GM18517 (cell line): Measurements from ENCODE around the gene CBL.
A peak's percentile ranks its signal among the peaks of the same experiment; 100 is the strongest.

ENCODE experiments used
- ATAC-seq: cut with Tn5 transposase; IDR thresholded peaks from one replicate; pipeline ENCODE4 v1.9.1; 2021; ENCODE audit warnings: mild to moderate bottlenecking, moderate library complexity; ENCODE audit not compliant: unreplicated experiment

CBL gene

GRCh38 chr11:119324189-119324588 is 118.0 kb downstream of the CBL start:
- ATAC-seq, result no peak

GRCh38 chr11:119329320-119329719 is 123.2 kb downstream of the CBL start:
- no peak for ATAC-seq

- ATAC-seq, result no peak
Measured at GRCh38 chr11:119330237-119330636, 124.1 kb downstream of the CBL start.

DNA sequence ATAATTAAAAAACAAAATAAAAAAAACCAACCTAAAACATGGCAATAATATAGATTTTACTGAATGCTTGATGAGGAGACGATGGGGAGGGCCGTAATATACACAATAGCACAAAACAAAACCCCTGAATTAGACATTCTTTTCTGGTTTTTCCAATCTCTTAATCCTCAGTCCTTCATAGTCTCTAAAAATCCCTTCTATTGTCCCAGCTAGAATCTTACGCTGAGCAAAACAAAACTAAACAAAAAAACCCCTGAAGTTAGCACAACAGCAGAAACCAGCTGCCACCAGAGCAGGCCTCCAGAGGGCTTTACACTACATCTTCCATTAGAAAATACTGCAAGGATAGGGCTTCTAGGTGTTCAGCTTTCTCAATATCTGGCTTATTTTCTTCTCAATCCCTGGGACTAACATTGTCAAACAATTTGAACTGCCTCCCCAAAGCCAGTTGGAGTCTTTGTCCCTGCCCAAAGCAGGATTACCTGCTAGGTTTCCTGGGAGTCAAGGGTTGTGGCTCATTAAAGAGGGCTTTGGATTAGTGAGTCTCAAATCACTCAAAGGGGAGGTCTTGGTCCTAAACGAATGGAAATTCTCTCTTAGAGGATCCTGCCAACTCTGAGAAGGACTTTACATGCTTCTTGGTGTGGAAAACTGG is 126.1 kb downstream of the CBL start:
- no peak for ATAC-seq

DNA sequence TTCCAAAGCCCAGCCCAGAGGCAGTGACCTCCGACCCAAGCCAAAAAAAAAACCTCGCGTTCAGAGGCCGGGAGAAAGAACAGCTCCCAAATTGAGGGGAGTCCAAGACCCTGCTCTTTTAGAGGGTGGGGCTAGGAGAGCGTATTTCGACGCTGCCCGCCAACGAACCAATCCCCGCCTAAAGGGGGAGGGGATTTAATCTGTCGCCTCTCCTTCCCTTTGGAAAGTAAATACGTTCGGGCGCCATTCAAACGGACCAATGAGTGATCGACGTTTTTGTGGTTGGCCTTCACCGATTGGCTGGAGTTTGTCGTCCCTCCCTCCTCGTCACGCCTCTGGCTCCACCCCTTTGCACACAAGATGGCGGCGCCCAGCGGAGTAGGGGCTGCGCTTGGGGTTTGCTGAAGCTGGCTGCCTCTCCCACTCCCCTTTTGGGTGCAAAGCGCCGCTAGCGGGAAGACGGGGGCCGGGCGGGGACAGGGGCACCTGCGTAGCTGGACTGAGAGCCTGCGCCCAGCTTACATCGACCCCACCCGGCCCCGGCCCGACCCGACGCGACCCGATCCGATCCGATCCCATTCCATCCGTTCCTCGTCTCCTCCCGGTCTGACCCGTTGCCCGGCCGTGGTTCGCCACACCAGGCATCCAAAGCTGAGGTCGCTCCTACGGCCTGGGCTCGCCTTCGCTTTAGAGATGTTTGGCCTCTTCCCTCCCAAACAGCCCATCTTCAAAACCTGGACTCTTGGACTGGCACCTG is 128.2 kb downstream of the CBL start, which contains the start of gene RNF26:
Gene RNF26 (plus strand): TSS at position 354 of the 757 bp plus-strand sequence. CDS start 596 bp downstream, outside the sequence.
- ATAC-seq, result peak; percentile 94

- no peak for ATAC-seq
Measured at GRCh38 chr11:119335091-119335654, 129.0 kb downstream of the CBL start.

DNA sequence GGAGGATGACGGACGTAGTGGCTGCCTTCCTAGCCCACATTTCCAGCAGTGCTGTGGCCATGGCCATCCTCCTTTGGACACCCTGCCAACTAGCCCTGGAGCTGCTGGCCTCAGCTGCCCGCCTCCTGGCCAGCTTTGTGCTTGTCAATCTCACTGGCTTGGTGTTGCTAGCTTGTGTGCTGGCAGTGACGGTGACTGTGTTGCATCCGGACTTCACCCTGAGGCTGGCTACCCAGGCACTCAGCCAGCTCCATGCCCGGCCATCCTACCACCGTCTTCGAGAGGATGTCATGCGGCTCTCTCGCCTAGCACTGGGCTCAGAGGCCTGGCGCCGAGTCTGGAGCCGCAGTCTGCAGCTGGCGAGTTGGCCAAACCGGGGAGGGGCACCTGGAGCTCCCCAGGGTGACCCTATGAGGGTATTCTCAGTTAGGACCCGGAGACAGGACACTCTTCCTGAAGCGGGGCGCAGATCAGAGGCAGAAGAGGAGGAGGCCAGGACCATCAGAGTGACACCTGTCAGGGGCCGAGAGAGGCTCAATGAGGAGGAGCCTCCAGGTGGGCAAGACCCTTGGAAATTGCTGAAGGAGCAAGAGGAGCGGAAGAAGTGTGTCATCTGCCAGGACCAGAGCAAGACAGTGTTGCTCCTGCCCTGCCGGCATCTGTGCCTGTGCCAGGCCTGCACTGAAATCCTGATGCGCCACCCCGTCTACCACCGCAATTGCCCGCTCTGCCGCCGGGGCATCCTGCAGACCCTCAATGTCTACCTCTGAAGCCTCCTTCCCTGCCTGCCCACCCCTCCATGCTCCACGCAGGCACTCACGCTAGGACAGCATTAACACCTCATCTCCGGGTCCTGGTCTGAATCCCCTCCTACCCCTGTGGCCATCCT is 129.8 kb downstream of the CBL start:
- no peak for ATAC-seq

DNA sequence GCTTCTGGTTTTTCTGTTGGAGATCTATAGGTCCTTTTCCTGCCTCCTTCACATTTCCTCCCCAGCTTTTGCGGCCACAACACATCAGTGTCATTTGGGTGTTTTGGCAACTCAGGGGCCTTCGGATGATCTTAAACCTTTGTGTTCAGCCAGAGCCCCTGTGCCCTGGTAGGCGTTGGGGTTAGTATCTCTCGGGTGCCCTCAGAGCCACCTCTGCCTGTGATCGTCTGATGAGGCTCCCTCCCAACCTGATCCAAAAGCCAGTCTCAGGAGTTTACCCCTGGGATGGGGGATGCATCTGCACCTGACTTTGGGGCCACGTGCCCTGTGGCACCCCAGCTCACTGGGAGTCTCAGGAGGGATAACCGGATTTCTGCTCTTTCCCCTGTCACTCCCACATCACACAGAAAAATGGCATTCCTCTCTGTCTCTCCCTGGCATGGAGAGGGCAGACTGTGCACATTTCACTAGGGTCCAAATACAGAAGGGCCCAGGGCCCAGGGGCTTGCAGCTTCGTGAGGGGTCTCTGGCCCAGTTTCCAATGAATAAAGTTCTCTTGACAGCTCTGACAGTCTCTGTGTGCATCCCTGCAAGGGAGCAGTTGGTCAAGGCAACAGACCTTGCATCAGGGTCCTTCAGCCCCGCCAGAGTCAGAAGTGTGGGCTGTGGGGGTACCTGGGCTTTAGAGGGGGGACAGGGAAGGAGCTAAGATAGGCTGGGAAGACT is 130.8 kb downstream of the CBL start:
- ATAC-seq, result no peak

GRCh38 chr11:119337581-119338317 is 131.6 kb downstream of the CBL start:
- ATAC-seq, result no peak

GRCh38 chr11:119338318-119338890 is 132.3 kb downstream of the CBL start:
- ATAC-seq, result no peak

GRCh38 chr11:119338965-119339588 is 132.9 kb downstream of the CBL start:
- no peak for ATAC-seq

GRCh38 chr11:119339589-119340334 is 133.6 kb downstream of the CBL start:
- ATAC-seq, result no peak

DNA sequence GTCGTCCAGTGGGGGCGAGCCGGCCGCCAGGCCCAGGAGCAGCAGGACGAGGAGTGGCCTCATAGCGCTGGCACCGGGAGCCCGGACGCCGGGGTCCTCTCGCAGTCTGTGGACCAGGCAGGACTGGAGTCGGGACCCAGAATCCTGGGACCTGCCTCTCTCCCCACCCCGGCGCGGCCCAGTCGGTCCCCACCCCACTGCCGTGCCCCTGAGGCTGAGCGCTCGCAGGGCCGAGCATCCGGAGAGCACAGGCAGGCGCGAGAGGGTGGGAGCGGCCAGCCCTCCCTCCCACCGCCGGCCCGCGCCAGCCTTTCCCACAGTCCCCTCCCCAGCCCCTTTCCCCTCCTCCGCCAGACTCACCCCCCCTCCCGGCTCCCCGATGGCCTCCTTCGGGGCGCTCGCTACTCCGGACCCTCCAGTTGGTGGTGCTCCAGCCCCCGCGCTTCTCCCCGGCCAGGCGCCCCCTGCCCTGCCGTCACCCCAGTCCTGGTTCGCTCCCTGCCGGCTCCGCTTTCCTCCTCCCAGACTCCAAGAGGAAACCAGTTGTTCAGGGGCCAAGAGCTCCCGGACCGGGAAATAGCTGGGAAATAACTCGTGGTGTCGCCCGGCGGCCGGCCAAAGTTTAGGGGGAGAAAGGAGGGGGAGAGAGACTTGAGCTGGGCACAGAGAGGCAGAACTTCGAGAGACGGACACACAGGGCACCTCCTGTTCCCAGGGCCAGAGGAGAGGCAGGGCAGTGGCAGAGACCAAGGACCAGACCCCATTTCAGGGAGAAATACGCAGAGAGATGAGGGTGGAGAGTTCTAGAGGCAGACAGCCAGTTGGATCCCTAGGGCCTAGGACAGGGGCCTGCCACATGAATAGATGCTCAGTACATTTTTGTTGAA is 134.4 kb downstream of the CBL start, which contains the start of gene C1QTNF5:
Gene C1QTNF5 (minus strand): TSS at position 549 of the 887 bp plus-strand sequence. CDS start 486 bp downstream, at position 63.
- ATAC-seq, result no peak

- no peak for ATAC-seq
Measured at GRCh38 chr11:119341222-119342022, 135.3 kb downstream of the CBL start.

DNA sequence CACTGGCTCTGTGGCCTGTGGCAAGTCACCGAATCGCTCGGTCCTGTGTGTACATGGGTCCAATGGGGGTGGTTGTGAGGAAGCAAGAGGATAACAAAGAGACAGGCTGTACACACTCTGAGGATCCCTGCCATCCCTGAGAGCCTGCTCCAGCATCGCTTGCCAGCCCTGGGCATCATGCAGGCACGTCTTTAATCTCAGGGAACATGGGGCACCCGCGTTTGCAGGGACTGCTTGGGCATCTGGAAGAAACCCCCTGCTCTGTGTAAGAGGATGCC is 135.8 kb downstream of the CBL start:
- ATAC-seq, result no peak

- ATAC-seq, result no peak
Measured at GRCh38 chr11:119342362-119343130, 136.4 kb downstream of the CBL start.
